H1 (cell line): ENCODE measurements around the gene TRMT10C. TPM values are rescaled to one million over a fixed set of nuclear protein-coding genes. Genes with fewer than 3 reads are reported as not detected.

Source experiments
- CTCF ChIA-PET: fragments of 300-600 bp; sonication (Branson Sonifier 250); formaldehyde crosslinking; loops from one replicate; lab custom pipeline; 2021; ENCODE audit not compliant: partially characterized antibody; lab: Charles Lee
- POLR2A ChIA-PET: fragments of 300-600 bp; sonication (Branson Sonifier 250); formaldehyde crosslinking; loops from one replicate; lab custom pipeline; 2021; ENCODE audit warnings: inconsistent platforms; ENCODE audit not compliant: partially characterized antibody; lab: Charles Lee
- DNase-seq, 2 experiments: peaks; one replicate each; pipeline versions ENCODE4 v3.0.0 to v3.0.0-alpha.2; 2010 to 2022; ENCODE audit warnings: low spot score in 2 of 2, low read depth in 1 of 2, mixed read lengths in 1 of 2
- FAIRE-seq: peaks from 2 replicates; lab custom pipeline; 2011; peaks lifted over from hg19 to GRCh38; lab: Jason Lieb, UNC
- H2AFZ ChIP-seq: 2 replicates; pipeline ENCODE4 v1.8.1; 2012; ENCODE audit warnings: low read length, inconsistent platforms
- H2AK5ac ChIP-seq: 2 replicates; pipeline ENCODE4 v1.6.1; 2013; ENCODE audit warnings: low read depth, low read length
- H2BK120ac ChIP-seq: replicated peaks from 2 replicates; pipeline ENCODE3; 2013; ENCODE audit warnings: low read depth, low read length, inconsistent platforms
- H2BK12ac ChIP-seq: 2 replicates; pipeline ENCODE4 v1.6.1; 2013; ENCODE audit warnings: low read depth, low read length
- H2BK15ac ChIP-seq: 2 replicates; pipeline ENCODE4 v1.6.1; 2013; ENCODE audit warnings: low read length
- H2BK20ac ChIP-seq: 2 replicates; pipeline ENCODE4 v1.6.1; 2013; ENCODE audit warnings: low read length
- H2BK5ac ChIP-seq: 2 replicates; pipeline ENCODE4 v1.6.1; 2013; ENCODE audit warnings: low read depth, low read length
- H3K14ac ChIP-seq: 2 replicates; pipeline ENCODE4 v1.6.1; 2013; ENCODE audit warnings: inconsistent platforms; ENCODE audit not compliant: insufficient read length
- H3K18ac ChIP-seq: 2 replicates; pipeline ENCODE4 v1.6.1; 2013; ENCODE audit warnings: low read length; ENCODE audit errors: extremely low read depth
- H3K23ac ChIP-seq: 2 replicates; pipeline ENCODE4 v1.6.1; 2013; ENCODE audit warnings: inconsistent platforms; ENCODE audit not compliant: insufficient read length
- H3K23me2 ChIP-seq: 2 replicates; pipeline ENCODE4 v1.6.1; 2013; ENCODE audit warnings: low read depth, low read length
- H3K27ac ChIP-seq: 2 replicates; pipeline ENCODE4 v1.6.1; 2011; ENCODE audit warnings: low read depth, low read length, inconsistent platforms
- H3K27me3 ChIP-seq, 4 experiments: replicated peaks in 1 of 4; 1 replicate in 1 of 4; 2 replicates in 3 of 4; pipeline versions ENCODE4 v1.6.1 to v1.8.1; 2011 to 2013; ENCODE audit warnings: low read length in 3 of 4, mild to moderate bottlenecking in 3 of 4, inconsistent platforms in 2 of 4, mixed read lengths in 2 of 4, moderate library complexity in 1 of 4; ENCODE audit not compliant: control insufficient read depth in 3 of 4, insufficient read depth in 3 of 4; ENCODE audit errors: extremely low read depth in 1 of 4
- H3K36me3 ChIP-seq, 4 experiments: 2 replicates each; pipeline versions ENCODE4 v1.6.1 to v1.8.1; 2011 to 2013; ENCODE audit warnings: mild to moderate bottlenecking in 4 of 4, low read length in 3 of 4, moderate library complexity in 2 of 4, control low read depth in 1 of 4, inconsistent platforms in 1 of 4; ENCODE audit not compliant: insufficient read depth in 4 of 4, control insufficient read depth in 2 of 4
- H3K4ac ChIP-seq: replicated peaks from 2 replicates; pipeline ENCODE3; 2013; ENCODE audit warnings: low read length, low read depth, mixed read lengths, inconsistent platforms; ENCODE audit not compliant: insufficient read length
- H3K4me1 ChIP-seq, 4 experiments: replicated peaks in 1 of 4; 1 replicate in 1 of 4; 2 replicates in 3 of 4; pipeline versions ENCODE4 v1.6.1 to v1.8.1; 2011 to 2013; ENCODE audit warnings: low read length in 3 of 4, inconsistent platforms in 2 of 4, mixed read lengths in 1 of 4; ENCODE audit not compliant: insufficient read depth in 4 of 4, control insufficient read depth in 3 of 4
- H3K4me2 ChIP-seq, 2 experiments: 2 replicates each; pipeline versions ENCODE4 v1.6.1 to v1.8.1; 2011 to 2013; ENCODE audit warnings: low read depth in 2 of 2, low read length in 2 of 2, control low read depth in 1 of 2, inconsistent platforms in 1 of 2, mild to moderate bottlenecking in 1 of 2; ENCODE audit not compliant: insufficient read depth in 1 of 2
- H3K4me3 ChIP-seq, 4 experiments: fragments of 200-600, 300-600 bp in 1 of 4; sonication (generic), shearing (Covaris generic), sonication (Bioruptor Twin) in 1 of 4; 2 replicates each; pipeline versions ENCODE4 v1.5.1 to v1.8.1; 2011 to 2016; ENCODE audit warnings: low read length in 4 of 4, low read depth in 3 of 4, control low read depth in 2 of 4, inconsistent platforms in 2 of 4, mild to moderate bottlenecking in 2 of 4, mixed read lengths in 1 of 4, moderate library complexity in 1 of 4; ENCODE audit not compliant: insufficient read depth in 2 of 4; ENCODE audit errors: extremely low read depth in 1 of 4
- H3K56ac ChIP-seq: replicated peaks from 2 replicates; pipeline ENCODE3; 2013; ENCODE audit warnings: low read depth, mild to moderate bottlenecking, mixed read lengths, low read length, inconsistent platforms; ENCODE audit not compliant: insufficient read length
- H3K79me1 ChIP-seq: 2 replicates; pipeline ENCODE4 v1.6.1; 2013; ENCODE audit warnings: low read depth, low read length, control low read depth
- H3K79me2 ChIP-seq, 2 experiments: 2 replicates each; pipeline versions ENCODE4 v1.6.1 to v1.8.1; 2012 to 2013; ENCODE audit warnings: low read length in 2 of 2, mild to moderate bottlenecking in 2 of 2, inconsistent platforms in 1 of 2; ENCODE audit not compliant: insufficient read depth in 2 of 2, control insufficient read depth in 1 of 2
- H3K9ac ChIP-seq, 4 experiments: replicated peaks in 1 of 4; 1 replicate in 1 of 4; 2 replicates in 3 of 4; pipeline versions ENCODE4 v1.6.1 to v1.8.1; 2011 to 2013; ENCODE audit warnings: low read depth in 3 of 4, low read length in 3 of 4, control low read depth in 2 of 4, mild to moderate bottlenecking in 2 of 4, moderate library complexity in 2 of 4, inconsistent platforms in 1 of 4; ENCODE audit errors: extremely low read depth in 1 of 4
- H3K9me3 ChIP-seq, 2 experiments: 2 replicates each; pipeline versions ENCODE4 v1.6.1 to v1.8.1; 2012 to 2013; ENCODE audit warnings: mild to moderate bottlenecking in 2 of 2, moderate library complexity in 2 of 2, control low read depth in 1 of 2, inconsistent platforms in 1 of 2, low read depth in 1 of 2, low read length in 1 of 2, mixed read lengths in 1 of 2; ENCODE audit not compliant: insufficient read depth in 2 of 2
- H4K20me1 ChIP-seq, 2 experiments: replicated peaks in 1 of 2; 2 replicates each; pipeline versions ENCODE3 to v1.8.1; 2011 to 2013; ENCODE audit warnings: inconsistent platforms in 2 of 2, low read length in 2 of 2, mild to moderate bottlenecking in 1 of 2; ENCODE audit not compliant: insufficient read depth in 2 of 2, control insufficient read depth in 1 of 2
- H4K5ac ChIP-seq: 2 replicates; pipeline ENCODE4 v1.6.1; 2013; ENCODE audit warnings: low read length, low read depth, mixed read lengths, inconsistent platforms; ENCODE audit not compliant: insufficient read length
- H4K8ac ChIP-seq: 2 replicates; pipeline ENCODE4 v1.8.0; 2013; ENCODE audit warnings: mild to moderate bottlenecking, moderate library complexity, low read length, inconsistent platforms; ENCODE audit not compliant: insufficient read depth; ENCODE audit errors: extremely low read depth
- H4K91ac ChIP-seq: replicated peaks from 2 replicates; pipeline ENCODE3; 2013; ENCODE audit warnings: low read length, mixed read lengths, inconsistent platforms; ENCODE audit not compliant: insufficient read length
- ASH2L ChIP-seq: fragments of 200-600, 300-600 bp; sonication (generic); IDR thresholded peaks from one replicate; pipeline ENCODE4 v1.7.1; 2017; ENCODE audit warnings: low read length
- KDM4A ChIP-seq: IDR thresholded peaks from one replicate; pipeline ENCODE4 v1.7.1; 2012; ENCODE audit warnings: low read depth, mild to moderate bottlenecking, moderate library complexity, low read length, inconsistent platforms; ENCODE audit not compliant: severe bottlenecking
- NANOG ChIP-seq: IDR thresholded peaks from 2 replicates; pipeline ENCODE4 v1.6.1; 2011; ENCODE audit warnings: low read length, low read depth, mild to moderate bottlenecking, inconsistent platforms; ENCODE audit not compliant: insufficient read depth, poor library complexity, severe bottlenecking
- PHF8 ChIP-seq: fragments of 200-600 bp; sonication (generic); conservative IDR thresholded peaks from 2 replicates; pipeline ENCODE4 v1.7.1; 2012; ENCODE audit warnings: low read depth, mild to moderate bottlenecking, inconsistent platforms, low read length, moderate library complexity
- POLR2A ChIP-seq, 2 experiments: IDR thresholded peaks; 1 replicate in 1 of 2; 2 replicates in 1 of 2; pipeline ENCODE4 v1.6.1; 2011; ENCODE audit warnings: low read depth in 2 of 2, low read length in 2 of 2, mild to moderate bottlenecking in 2 of 2; ENCODE audit errors: control extremely low read depth in 1 of 2
- POLR2AphosphoS5 ChIP-seq: IDR thresholded peaks from 2 replicates; pipeline ENCODE4 v1.6.1; 2011; ENCODE audit warnings: low read depth, low read length
- WGBS, 2 experiments: shearing (Covaris generic) in 1 of 2; methylation state at CpG; one replicate each; pipeline versions ENCODE4 v1.1.6 to v1.1.7; 2013 to 2015; ENCODE audit warnings: low lambda C conversion rate in 2 of 2, mixed read lengths in 2 of 2, inconsistent platforms in 1 of 2, low coverage in 1 of 2, missing lambda C conversion rate in 1 of 2; ENCODE audit not compliant: insufficient replicate concordance in 2 of 2, insufficient coverage in 1 of 2, insufficient read length in 1 of 2; ENCODE audit errors: extremely low coverage in 1 of 2, missing lambda C conversion rate in 1 of 2; 5-methylcytosine and 5-hydroxymethylcytosine counted together
- polyA plus RNA-seq, 7 experiments: library from polyadenylated mRNA; depleted of rRNA in 3 of 7; stranded (reverse) in 5 of 7; unstranded in 2 of 7; fragments of >200 nt in 5 of 7; fragments of 200-250 nt in 2 of 7; gene quantifications; 1 replicate in 5 of 7; 2 replicates in 1 of 7; 4 replicates in 1 of 7; pipeline versions ENCODE4 v1.2.1 to v1.2.3, GENCODE V29; 2011 to 2013; ENCODE audit warnings: missing spikeins in 2 of 7, mixed read lengths in 2 of 7
- total RNA-seq: library from RNA; stranded (reverse); fragmentation: NEBNext Ultra II Directional; extraction: Animal tissue kit (Norgen Biotek cat#: 25700); gene quantifications from 2 replicates; pipeline ENCODE4 v1.2.1, GENCODE V29; 2021

TRMT10C gene
- total and polyA plus RNA-seq, 2 of the 8 experiments (the other 6 are each of a cell fraction or from before 2014, with no cell fraction given) = 27.4 to 55.9 TPM

DNA sequence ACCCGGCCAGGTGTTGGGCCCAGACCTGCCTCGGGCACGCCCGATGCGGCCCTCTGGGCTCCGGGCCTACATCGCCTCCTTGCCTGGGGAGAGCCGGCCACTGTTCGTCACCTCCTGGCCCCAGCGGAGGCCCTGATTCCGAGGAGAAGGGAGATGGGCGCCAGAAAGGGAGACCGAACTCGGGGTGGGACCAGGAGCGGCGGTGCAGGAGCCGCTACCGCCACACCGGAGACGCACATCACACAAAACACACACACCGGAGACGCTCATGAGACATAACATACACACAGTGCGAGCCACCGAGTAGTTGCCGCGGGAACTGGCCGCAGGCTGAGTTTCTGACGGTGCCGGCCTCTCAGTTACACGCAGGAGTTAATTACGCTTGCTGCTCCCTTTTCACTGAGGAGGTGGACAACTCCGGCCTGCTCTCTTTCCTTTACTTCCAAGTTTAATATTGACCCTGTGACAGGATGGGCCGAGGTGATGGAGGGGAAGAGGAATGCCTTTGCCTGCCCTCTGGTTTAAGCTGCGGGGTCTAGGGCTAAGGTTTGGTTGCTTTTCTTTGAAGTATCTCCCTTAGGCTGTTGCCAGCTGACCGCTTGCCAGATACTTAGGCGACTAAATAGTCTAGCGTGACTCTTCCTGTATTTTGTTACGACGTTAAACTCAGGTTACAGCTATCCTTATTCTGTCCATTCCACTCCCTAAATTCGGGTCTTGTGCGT is 12.9 kb downstream of the TRMT10C start:
- peak overlapping the region; percentile 99 for H4K8ac ChIP-seq
- POLR2A ChIA-PET = interaction anchor here (0.6 to 5.9 kb wide), 21 partner anchors 10 to 299 kb away, joined by 3 to 60 read pairs (median 6); partner anchors contain the start of genes RPL24, SENP7, TRMT10C and ZBTB11
- H3K9me3 ChIP-seq = no peaks in the 10 kb centered on the region
- WGBS, 2 experiments = 2% methylated on average over 31 of the region's 41 CpGs; no CpG with 5 or more reads in 1 of the 2 experiments
- no peak overlapping the region for H3K14ac ChIP-seq
- H3K23ac ChIP-seq = no peak overlapping the region
- peak overlapping the region; percentile 97 for H2BK5ac ChIP-seq
- no peaks in the 10 kb centered on the region for H3K79me1 ChIP-seq
- peak overlapping the region; percentile 90 for H4K91ac ChIP-seq
- peak overlapping the region; percentile 18; the same call in 1 of the 2 replicates for H2BK12ac ChIP-seq
- FAIRE-seq (no peak), DNase-seq (peak in 1 of 2 experiments; percentile 73)
- H2BK20ac ChIP-seq = no peak overlapping the region
- CTCF ChIA-PET = interaction anchor here (0.7 to 2.7 kb wide), 12 partner anchors 13 to 277 kb away, joined by 3 to 8 read pairs (median 4); partner anchors contain the start of gene TRMT10C
- TF ChIP-seq KDM4A (peak; percentile 4), POLR2AphosphoS5 (peak; percentile 54; the same call in 1 of the 2 replicates), ASH2L (peak; percentile 34), PHF8 (peak; percentile 13; the same call in 1 of the 2 replicates), NANOG (no peak), POLR2A (IDR thresholded peaks at IDR 0.05; ENCODE audit: control extremely low read depth in 1 of 2, low read depth in 2 of 2, low read length in 2 of 2) (peak; percentile 24 to 49; a peak in 2 of 3 replicates)
- no peak overlapping the region for H2BK120ac ChIP-seq
- peak overlapping the region; percentile 96 to 98 (median 98) for H3K9ac ChIP-seq
- H4K20me1 ChIP-seq = peaks cover 0 to 2% of the 10 kb centered on the region in 2 experiments
- peak overlapping the region; percentile 86 to 87 for H3K4me2 ChIP-seq
- peak overlapping the region; percentile 97 for H4K5ac ChIP-seq
- H3K27me3 ChIP-seq = no peaks in the 10 kb centered on the region; a peak in 1 of 7 replicates
- no peak overlapping the region for H3K18ac ChIP-seq
- no peak overlapping the region; the same call in 1 of the 2 replicates for H2AK5ac ChIP-seq
- peak overlapping the region; percentile 67 for H3K56ac ChIP-seq
- peak overlapping the region; percentile 96 for H3K27ac ChIP-seq
- peaks cover under 1 to 15% (median 4%) of the 10 kb centered on the region in 4 experiments; a peak in 4 of 8 replicates for H3K36me3 ChIP-seq
- peak overlapping the region; percentile 82 to 98 (median 91) for H3K4me3 ChIP-seq
- H3K23me2 ChIP-seq = peaks cover 4% of the 10 kb centered on the region
- no peak overlapping the region for H2BK15ac ChIP-seq
- peak overlapping the region; percentile 16 for H3K4ac ChIP-seq
- peaks cover 6 to 53% of the 10 kb centered on the region in 2 experiments for H3K79me2 ChIP-seq
- H2AFZ ChIP-seq = peak overlapping the region; percentile 3; the same call in 1 of the 2 replicates
- H3K4me1 ChIP-seq = peaks cover 0 to 3% (median 0%) of the 10 kb centered on the region in 4 experiments; a peak in 2 of 7 replicates
